Measurements from ENCODE around the gene LRRC36.

LRRC36 gene, protein sequence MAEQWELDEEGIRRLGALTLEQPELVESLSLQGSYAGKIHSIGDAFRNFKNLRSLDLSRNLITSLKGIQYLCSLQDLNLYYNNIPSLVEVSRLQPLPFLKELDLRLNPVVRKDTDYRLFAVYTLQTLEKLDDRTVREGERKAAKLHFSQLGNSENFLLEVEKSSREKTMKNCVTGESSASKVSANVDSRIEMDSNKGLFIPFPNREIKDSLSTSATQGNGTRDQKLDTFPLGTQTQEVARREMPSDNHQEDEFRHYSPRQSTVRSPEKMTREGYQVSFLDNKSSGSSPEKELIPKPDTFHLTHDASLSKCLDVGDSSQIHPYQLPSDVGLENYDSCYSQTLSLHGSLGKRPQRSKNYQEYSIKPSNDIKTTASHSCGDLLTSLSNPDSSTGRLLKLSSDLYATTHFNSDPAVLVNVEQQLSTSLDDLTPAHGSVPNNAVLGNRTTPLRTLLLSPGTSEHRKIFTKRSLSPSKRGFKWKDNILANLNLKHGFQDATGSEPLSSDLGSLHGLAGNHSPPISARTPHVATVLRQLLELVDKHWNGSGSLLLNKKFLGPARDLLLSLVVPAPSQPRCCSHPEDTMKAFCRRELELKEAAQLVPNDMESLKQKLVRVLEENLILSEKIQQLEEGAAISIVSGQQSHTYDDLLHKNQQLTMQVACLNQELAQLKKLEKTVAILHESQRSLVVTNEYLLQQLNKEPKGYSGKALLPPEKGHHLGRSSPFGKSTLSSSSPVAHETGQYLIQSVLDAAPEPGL

GRCh38 chr16:67326472-67327309 lies at the start of gene LRRC36, which contains the start of gene KCTD19:
Gene LRRC36, plus strand, starts transcription at chr16:67326815. Its CDS starts 48 bp downstream, at chr16:67326863.
Gene KCTD19, minus strand, starts transcription at chr16:67326741. Its CDS starts 34 bp downstream, at chr16:67326707.
- peak; percentile 40 for DNase-seq

GRCh38 chr16:67277294-67277998 lies 49.2 kb upstream of the LRRC36 start:
- DNase-seq = no peak

- DNase-seq = no peak
Observed at GRCh38 chr16:67277999-67278772, 48.4 kb upstream of the LRRC36 start.

GRCh38 chr16:67278773-67279295 lies 47.8 kb upstream of the LRRC36 start:
- no peak for DNase-seq

- peak; percentile 70 for DNase-seq
Observed at GRCh38 chr16:67279296-67280089, 47.1 kb upstream of the LRRC36 start, which contains the start of gene PLEKHG4. Gene PLEKHG4, plus strand, starts transcription at chr16:67279532. Its CDS starts 513 bp downstream, at chr16:67280045.

DNA sequence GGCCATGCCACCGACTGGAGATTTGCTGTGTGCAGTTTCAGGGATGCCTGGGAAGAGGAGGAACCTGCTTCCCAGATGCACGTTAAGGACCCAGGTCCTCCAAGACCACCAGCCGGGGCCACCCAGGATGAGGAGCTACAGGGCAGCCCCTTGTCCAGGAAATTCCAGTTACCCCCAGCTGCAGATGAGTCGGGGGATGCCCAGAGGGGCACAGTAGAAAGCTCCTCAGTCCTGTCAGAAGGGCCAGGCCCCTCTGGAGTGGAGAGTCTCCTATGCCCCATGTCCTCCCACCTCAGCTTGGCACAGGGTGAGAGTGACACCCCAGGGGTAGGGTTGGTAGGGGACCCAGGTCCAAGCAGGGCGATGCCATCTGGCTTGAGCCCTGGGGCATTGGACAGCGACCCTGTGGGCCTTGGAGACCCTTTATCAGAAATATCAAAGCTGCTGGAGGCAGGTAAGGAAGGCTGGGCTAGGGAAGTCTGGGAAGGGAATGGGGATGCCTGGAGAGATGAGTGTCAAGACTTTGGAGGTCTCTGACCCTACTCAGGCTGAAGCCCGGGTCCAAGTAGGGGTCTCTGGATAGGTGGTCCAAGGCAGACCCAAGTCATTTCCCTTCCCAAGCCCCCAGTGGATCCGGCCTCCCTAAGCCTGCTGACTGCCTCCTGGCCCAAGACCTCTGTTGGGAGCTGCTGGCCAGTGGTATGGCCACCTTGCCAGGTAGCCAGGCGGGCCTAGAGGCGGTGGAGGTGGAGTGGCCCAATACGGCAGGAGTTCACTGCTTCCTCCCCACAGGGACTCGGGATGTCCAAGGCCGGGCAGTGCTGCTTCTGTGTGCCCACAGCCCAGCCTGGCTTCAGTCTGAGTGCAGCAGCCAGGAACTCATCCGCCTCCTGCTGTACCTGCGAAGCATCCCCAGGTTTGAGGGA lies 46.3 kb upstream of the LRRC36 start:
- DNase-seq = no peak

GRCh38 chr16:67281536-67282446 lies 44.8 kb upstream of the LRRC36 start:
- no peak for DNase-seq

- DNase-seq = no peak
Observed at GRCh38 chr16:67282447-67282805, 44.2 kb upstream of the LRRC36 start.

- DNase-seq = no peak
Observed at GRCh38 chr16:67283039-67283825, 43.4 kb upstream of the LRRC36 start.

- DNase-seq = no peak
Observed at GRCh38 chr16:67283826-67284555, 42.6 kb upstream of the LRRC36 start.

DNA sequence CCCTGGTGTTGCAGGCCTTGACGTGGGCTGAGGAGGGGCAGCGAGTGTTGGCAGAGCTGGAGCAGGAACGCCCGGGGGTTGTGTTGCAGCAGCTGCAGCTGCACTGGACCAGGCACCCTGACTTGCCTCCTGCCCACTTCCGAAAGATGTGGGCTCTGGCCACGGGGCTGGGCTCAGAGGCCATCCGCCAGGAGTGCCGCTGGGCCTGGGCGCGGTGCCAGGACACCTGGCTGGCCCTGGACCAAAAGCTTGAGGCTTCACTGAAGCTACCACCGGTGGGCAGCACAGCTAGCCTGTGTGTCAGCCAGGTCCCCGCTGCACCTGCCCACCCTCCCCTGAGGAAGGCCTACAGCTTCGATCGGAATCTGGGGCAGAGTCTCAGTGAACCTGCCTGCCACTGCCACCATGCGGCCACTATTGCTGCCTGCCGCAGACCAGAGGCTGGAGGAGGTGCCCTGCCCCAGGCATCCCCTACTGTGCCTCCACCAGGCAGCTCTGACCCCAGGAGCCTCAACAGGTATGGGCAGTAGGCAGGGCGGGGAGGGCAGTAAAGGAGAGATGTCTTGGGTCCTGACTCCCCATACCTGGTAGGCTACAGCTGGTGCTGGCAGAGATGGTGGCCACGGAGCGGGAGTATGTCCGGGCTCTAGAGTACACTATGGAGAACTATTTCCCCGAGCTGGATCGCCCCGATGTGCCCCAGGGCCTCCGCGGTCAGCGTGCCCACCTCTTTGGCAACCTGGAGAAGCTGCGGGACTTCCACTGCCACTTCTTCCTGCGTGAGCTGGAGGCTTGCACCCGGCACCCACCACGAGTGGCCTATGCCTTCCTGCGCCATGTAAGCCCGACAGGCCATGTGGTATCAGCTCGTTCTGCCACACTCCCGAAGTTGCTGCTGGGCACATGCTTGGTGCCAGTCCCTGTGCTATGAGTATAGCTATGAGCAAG lies 41.6 kb upstream of the LRRC36 start:
- peak; percentile 31 for DNase-seq

- no peak for DNase-seq
Observed at GRCh38 chr16:67286441-67287235, 40.0 kb upstream of the LRRC36 start.

GRCh38 chr16:67287960-67288359 lies 38.7 kb upstream of the LRRC36 start:
- no peak for DNase-seq

DNA sequence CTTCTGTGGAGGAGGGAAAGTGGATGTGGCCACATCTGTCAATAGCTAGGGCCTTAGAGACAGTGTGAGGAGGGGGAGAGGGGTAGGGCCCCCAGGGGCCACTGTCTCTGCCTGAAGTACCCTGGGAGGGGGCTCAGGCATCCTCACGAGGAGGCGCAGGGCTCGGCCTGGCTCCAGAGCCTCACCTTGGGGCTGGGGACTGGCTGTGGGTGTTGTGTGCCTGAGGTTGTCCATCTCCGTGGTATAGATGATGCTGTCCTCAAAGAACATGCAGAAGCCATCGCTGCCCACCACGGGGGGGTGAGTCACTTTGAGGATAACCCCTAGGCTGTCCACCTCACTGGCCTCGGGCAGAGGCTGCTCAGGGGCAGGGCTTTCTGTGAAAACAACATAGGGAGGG lies 35.2 kb upstream of the LRRC36 start:
- no peak for DNase-seq

All from NCI-H510A treated with DMSO at 0.1 percent for 48 hours (cell line).